PC-9 (cell line): ENCODE data around the gene ABHD17A. TPM values are rescaled to one million over a fixed set of nuclear protein-coding genes. Genes with fewer than 3 reads are reported as not detected.

Experiments
- BruUV-seq: library from RNA; stranded (reverse); fragments of 400-500 nt; replicated peaks from 2 replicates; lab custom pipeline; 2021; lab: Mats Ljungman, UMichigan
- CTCF ChIA-PET: fragments of 300-600 bp; sonication (Branson Sonifier 250); formaldehyde crosslinking; loops from one replicate; lab custom pipeline; 2022; ENCODE audit warnings: antibody characterized with exemption; lab: Charles Lee
- POLR2A ChIA-PET: fragments of 300-600 bp; sonication (Branson Sonifier 250); formaldehyde crosslinking; loops from one replicate; lab custom pipeline; 2022; ENCODE audit warnings: antibody characterized with exemption; ENCODE audit not compliant: unreplicated experiment; lab: Charles Lee
- DNase-seq, 2 experiments: peaks; one replicate each; pipeline versions ENCODE4 v3.0.0 to v3.0.0-alpha.2; 2015 to 2022; ENCODE audit warnings: mixed read lengths in 1 of 2
- H2AFZ ChIP-seq: fragments of 200-600 bp; sonication (generic); 2 replicates; pipeline ENCODE4 v1.8.1; 2017; ENCODE audit warnings: antibody characterized with exemption
- H3F3A ChIP-seq: fragments of 200-600 bp; sonication (generic); 2 replicates; pipeline ENCODE4 v1.8.1; 2017; ENCODE audit warnings: antibody characterized with exemption, mild to moderate bottlenecking, low read depth; ENCODE audit not compliant: insufficient read depth
- H3K27ac ChIP-seq: fragments of 200-600 bp; sonication (generic); 2 replicates; pipeline ENCODE4 v1.6.1; 2016; ENCODE audit warnings: mixed run types
- H3K27me3 ChIP-seq: fragments of 200-600 bp; sonication (generic); 2 replicates; pipeline ENCODE4 v1.6.1; 2016; ENCODE audit warnings: low read depth, mixed run types; ENCODE audit not compliant: insufficient read depth
- H3K36me3 ChIP-seq: fragments of 200-600 bp; sonication (generic); 2 replicates; pipeline ENCODE4 v1.6.1; 2016; ENCODE audit warnings: low read depth, mixed run types
- H3K4me1 ChIP-seq: fragments of 200-600 bp; sonication (generic); replicated peaks from 2 replicates; pipeline ENCODE4 v1.6.1; 2016; ENCODE audit warnings: mixed run types; ENCODE audit not compliant: insufficient read depth
- H3K4me2 ChIP-seq: fragments of 200-600 bp; sonication (generic); 2 replicates; pipeline ENCODE4 v1.6.1; 2017; ENCODE audit warnings: mixed run types
- H3K4me3 ChIP-seq: fragments of 200-600 bp; sonication (generic); 2 replicates; pipeline ENCODE4 v1.6.1; 2016; ENCODE audit warnings: mixed run types
- H3K79me2 ChIP-seq: fragments of 200-600 bp; sonication (generic); 2 replicates; pipeline ENCODE4 v1.6.1; 2017; ENCODE audit warnings: low read depth, mixed run types
- H3K9me2 ChIP-seq: fragments of 200-600 bp; sonication (generic); 2 replicates; pipeline ENCODE4 v1.8.1; 2017; ENCODE audit warnings: mild to moderate bottlenecking; ENCODE audit not compliant: insufficient read depth
- H3K9me3 ChIP-seq: fragments of 200-600 bp; sonication (generic); 2 replicates; pipeline ENCODE4 v1.8.1; 2016; ENCODE audit warnings: low read depth; ENCODE audit not compliant: insufficient read depth
- H4K20me1 ChIP-seq: fragments of 200-600 bp; sonication (generic); 2 replicates; pipeline ENCODE4 v1.8.1; 2017; ENCODE audit not compliant: insufficient read depth
- CTCF ChIP-seq: fragments of 200-600 bp; sonication (generic); conservative IDR thresholded peaks from 2 replicates; pipeline ENCODE4 v1.6.1; 2017; ENCODE audit warnings: mixed run types, antibody characterized with exemption, mild to moderate bottlenecking, moderate library complexity
- EZH2 ChIP-seq: fragments of 200-600 bp; sonication (generic); IDR thresholded peaks from 2 replicates; pipeline ENCODE4 v1.8.0; 2017; ENCODE audit warnings: antibody characterized with exemption, low read depth
- intact Hi-C: fragments of 100-400 bp; cut with micrococcal nuclease; formaldehyde crosslinking; loops from one replicate; pipeline ENCODE4 v1.10.0; 2022; ENCODE audit not compliant: unreplicated experiment
- total RNA-seq: library from RNA; stranded (reverse); gene quantifications from 2 replicates; pipeline ENCODE4 v1.2.3, GENCODE V29; 2021

The ABHD17A gene
- total RNA-seq, 1 experiment from 2014 or later: 35.9 TPM

DNA sequence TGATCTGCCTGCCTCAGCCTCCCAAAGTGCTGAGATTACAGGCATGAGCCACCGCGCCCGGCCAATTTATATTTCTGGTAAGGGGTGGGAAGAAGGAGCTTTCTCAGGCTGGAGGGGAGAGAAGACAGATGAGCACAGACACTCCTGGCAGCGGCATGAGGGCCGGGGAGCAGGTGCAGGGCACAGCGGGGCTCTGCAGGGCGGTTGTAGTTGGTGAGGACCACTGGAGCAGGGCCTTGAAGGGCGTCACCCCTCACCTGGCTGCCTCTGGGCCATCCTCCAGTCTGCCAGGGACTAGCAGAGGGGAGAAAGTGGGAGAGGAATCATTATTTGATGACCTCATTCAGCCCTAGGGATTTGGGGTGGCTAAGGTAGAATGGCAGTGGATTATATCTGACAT, 47.1 kb upstream of the ABHD17A start:
- Histone ChIP-seq H3K9me2 (no peaks in the 10 kb centered on the region), H3K4me2 (no peak overlapping the region), H3K27ac (no peak overlapping the region), H4K20me1 (no peaks in the 10 kb centered on the region), H3K4me1 (peaks cover 9% of the 10 kb centered on the region), H3K27me3 (no peaks in the 10 kb centered on the region), H3K4me3 (no peak overlapping the region), H3K79me2 (no peaks in the 10 kb centered on the region), H2AFZ (no peak overlapping the region), H3K9me3 (no peaks in the 10 kb centered on the region), H3F3A (no peaks in the 10 kb centered on the region), H3K36me3 (no peaks in the 10 kb centered on the region)
- intact Hi-C loops: no loop called here
- POLR2A ChIA-PET: no interaction called here
- no peak for DNase-seq
- TF ChIP-seq EZH2 (no peak), CTCF (no peak)
- CTCF ChIA-PET: interaction anchor here (0.5 kb wide), 1 partner anchor 539 kb away, joined by 3 read pairs; no protein-coding TSS in a partner anchor
- BruUV-seq: no TSS peak

DNA sequence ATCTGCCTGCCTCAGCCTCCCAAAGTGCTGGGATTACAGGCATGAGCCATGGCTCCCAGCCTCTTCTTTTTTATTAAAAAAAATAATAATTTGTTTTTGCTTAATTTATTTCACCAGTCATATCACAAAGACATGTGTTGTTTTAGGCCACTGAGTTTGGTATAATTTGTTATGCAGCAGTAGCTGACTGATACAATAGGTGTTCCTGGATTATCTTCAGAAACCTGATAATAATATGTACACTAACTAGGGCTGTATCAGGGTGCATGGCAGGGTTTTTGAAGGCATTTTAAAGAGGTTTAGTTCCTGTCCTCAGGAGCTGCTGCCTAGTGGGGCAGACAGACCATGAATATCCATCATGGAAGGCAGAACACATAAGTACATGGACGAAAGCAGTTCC, 46.1 kb upstream of the ABHD17A start:
- H3K4me2 ChIP-seq: no peak overlapping the region
- H3K4me3 ChIP-seq: no peak overlapping the region
- no peaks in the 10 kb centered on the region for H3K79me2 ChIP-seq
- H3K27ac ChIP-seq: no peak overlapping the region
- intact Hi-C loops: no loop called here
- ChIA-PET POLR2A (no interaction called here), CTCF (no interaction called here)
- no peak for DNase-seq
- H3K36me3 ChIP-seq: no peaks in the 10 kb centered on the region
- no peaks in the 10 kb centered on the region for H4K20me1 ChIP-seq
- TF ChIP-seq EZH2 (no peak), CTCF (no peak)
- H3K27me3 ChIP-seq: no peaks in the 10 kb centered on the region
- H3F3A ChIP-seq: no peaks in the 10 kb centered on the region; the same call in 1 of the 2 replicates
- no peaks in the 10 kb centered on the region for H3K9me2 ChIP-seq
- no peak overlapping the region for H2AFZ ChIP-seq
- H3K4me1 ChIP-seq: peaks cover 9% of the 10 kb centered on the region
- H3K9me3 ChIP-seq: no peaks in the 10 kb centered on the region
- BruUV-seq: no TSS peak

DNA sequence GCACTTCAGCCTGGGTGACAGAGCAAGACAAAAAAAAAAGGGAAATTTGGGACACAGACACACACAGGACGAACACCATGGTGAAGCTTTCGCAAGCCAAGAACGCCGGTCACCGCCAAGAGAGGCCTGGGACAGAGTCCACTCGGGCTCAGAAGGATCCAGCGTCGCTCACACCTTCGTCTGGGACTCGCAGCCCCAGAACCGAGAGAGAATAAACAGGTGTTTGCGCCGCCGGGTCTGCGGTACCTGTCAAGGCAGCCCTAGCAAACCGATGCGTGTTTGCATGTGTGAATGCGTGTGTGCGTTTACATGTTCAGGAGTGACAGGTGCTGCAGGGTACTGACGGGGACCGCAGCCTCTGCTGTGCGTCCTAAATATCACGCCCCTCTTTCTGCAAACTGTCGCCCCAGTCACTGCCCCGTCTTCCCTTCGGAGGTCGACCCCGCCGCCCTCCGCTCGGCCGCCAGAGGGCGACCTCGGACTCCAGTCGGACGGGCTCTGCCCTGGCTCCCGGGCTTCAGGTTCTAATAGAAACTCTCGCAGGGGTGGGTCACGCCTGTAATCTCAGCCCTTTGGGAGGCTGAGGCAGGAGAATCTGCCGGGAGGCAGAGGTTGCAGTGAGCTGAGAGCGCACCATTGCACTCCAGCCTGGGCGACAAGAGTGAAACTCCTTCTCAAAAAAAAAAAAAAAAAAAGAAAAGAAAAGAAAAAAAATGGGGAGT, 43.9 kb upstream of the ABHD17A start:
- peak overlapping the region; percentile 46; the same call in 1 of the 2 replicates for H3K4me3 ChIP-seq
- H3K4me2 ChIP-seq: peak overlapping the region; percentile 84
- H3K27me3 ChIP-seq: no peaks in the 10 kb centered on the region
- no peaks in the 10 kb centered on the region; the same call in 1 of the 2 replicates for H3F3A ChIP-seq
- H3K36me3 ChIP-seq: no peaks in the 10 kb centered on the region
- H3K9me2 ChIP-seq: no peaks in the 10 kb centered on the region
- no peaks in the 10 kb centered on the region for H3K79me2 ChIP-seq
- TF ChIP-seq EZH2 (no peak), CTCF (peak; percentile 76)
- H3K9me3 ChIP-seq: no peaks in the 10 kb centered on the region
- H4K20me1 ChIP-seq: no peaks in the 10 kb centered on the region
- DNase-seq: peak in 1 of 2 experiments; percentile 71
- 0 out of 2 replicates have a peak overlapping the region, but pooled peaks have one; percentile 52 for H2AFZ ChIP-seq
- no TSS peak for BruUV-seq
- no peaks in the 10 kb centered on the region for H3K4me1 ChIP-seq
- no peak overlapping the region for H3K27ac ChIP-seq
- ChIA-PET CTCF (interaction anchor here (0.5 to 0.6 kb wide), 2 partner anchors 111 to 682 kb away, joined by 5 to 9 read pairs; no protein-coding TSS in a partner anchor), POLR2A (no interaction called here)
- intact Hi-C loops: loop anchor here (10.0 kb wide), 1 partner anchor 686 kb away; no protein-coding TSS in a partner anchor
